Endothelial cell (in vitro differentiated cells): ENCODE data around the gene DENND1A. TPM values are rescaled to one million over a fixed set of nuclear protein-coding genes. Genes with fewer than 3 reads are reported as not detected.

ENCODE experiments used
- DNase-seq: peaks from one replicate; pipeline ENCODE4 v3.0.0; 2021; ENCODE audit warnings: low spot score
- H3K27ac Mint-ChIP-seq: one replicate; pipeline ENCODE4 v1.8.0; 2021; ENCODE audit warnings: mixed read lengths, inconsistent platforms; ENCODE audit not compliant: unreplicated experiment
- H3K27me3 Mint-ChIP-seq: one replicate; pipeline ENCODE4 v1.8.0; 2021; ENCODE audit warnings: mild to moderate bottlenecking, moderate library complexity, mixed read lengths, inconsistent platforms; ENCODE audit not compliant: unreplicated experiment
- H3K36me3 Mint-ChIP-seq: one replicate; pipeline ENCODE4 v1.8.0; 2021; ENCODE audit warnings: mild to moderate bottlenecking, low read depth, mixed read lengths, inconsistent platforms; ENCODE audit not compliant: unreplicated experiment
- H3K4me1 Mint-ChIP-seq: one replicate; pipeline ENCODE4 v1.8.0; 2021; ENCODE audit warnings: mild to moderate bottlenecking, mixed read lengths, inconsistent platforms; ENCODE audit not compliant: unreplicated experiment
- H3K4me3 Mint-ChIP-seq: one replicate; pipeline ENCODE4 v1.8.0; 2021; ENCODE audit warnings: mild to moderate bottlenecking, mixed read lengths, inconsistent platforms; ENCODE audit not compliant: unreplicated experiment
- H3K9me3 Mint-ChIP-seq: one replicate; pipeline ENCODE4 v1.8.0; 2021; ENCODE audit warnings: mixed read lengths, inconsistent platforms; ENCODE audit not compliant: unreplicated experiment
- total RNA-seq: library from RNA; stranded (reverse); fragmentation: NEBNext Ultra II Directional; extraction: Animal tissue kit (Norgen Biotek cat#: 25700); gene quantifications from one replicate; pipeline ENCODE4 v1.2.1, GENCODE V29; 2021; ENCODE audit not compliant: unreplicated experiment
- TF ChIP-seq, protein P1 (sequence below): fragments of 200-600 bp; sonication (generic); IDR thresholded peaks from one replicate; pipeline ENCODE4 v1.5.0; 2021; ENCODE audit warnings: antibody characterized with exemption; ENCODE audit not compliant: unreplicated experiment

DENND1A gene
- total RNA-seq, 1 donor from 2014 or later: 14.1 TPM

DNA sequence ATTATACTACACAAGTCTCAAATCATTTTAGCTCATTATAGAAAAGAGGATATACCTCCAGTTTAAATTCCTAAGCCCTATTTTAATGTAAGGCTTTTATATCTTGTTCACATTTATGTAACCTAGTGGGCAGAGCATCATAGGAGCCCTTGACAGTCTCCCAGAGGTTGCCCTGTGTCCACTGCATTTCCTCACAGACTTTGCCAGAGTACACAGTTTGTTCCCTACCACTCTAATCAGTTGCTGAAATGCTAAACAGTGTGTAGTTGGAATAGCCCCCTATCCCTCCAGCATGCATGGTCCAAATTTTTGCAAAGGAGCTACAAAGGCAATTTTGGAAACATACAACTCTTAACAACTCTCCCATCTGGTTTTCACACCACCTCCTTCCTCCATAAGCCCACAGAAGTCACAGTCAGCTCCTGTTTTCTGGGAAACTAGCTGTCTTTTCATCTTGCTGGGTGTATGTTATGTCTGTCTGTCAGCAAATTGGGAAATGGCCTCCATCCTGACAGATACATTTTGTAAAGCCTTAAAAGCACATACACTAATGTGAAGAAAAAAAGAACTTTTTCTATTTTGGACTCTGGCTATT, 212.2 kb downstream of the DENND1A start:
- Mint-ChIP-seq H3K4me3 (no peak overlapping the region), H3K4me1 (no peaks in the 10 kb centered on the region), H3K9me3 (peaks cover 9% of the 10 kb centered on the region), H3K36me3 (peaks cover 21% of the 10 kb centered on the region), H3K27me3 (peaks cover 2% of the 10 kb centered on the region), H3K27ac (no peak overlapping the region)
- DNase-seq: no peak
- TF ChIP-seq, protein P1, sequence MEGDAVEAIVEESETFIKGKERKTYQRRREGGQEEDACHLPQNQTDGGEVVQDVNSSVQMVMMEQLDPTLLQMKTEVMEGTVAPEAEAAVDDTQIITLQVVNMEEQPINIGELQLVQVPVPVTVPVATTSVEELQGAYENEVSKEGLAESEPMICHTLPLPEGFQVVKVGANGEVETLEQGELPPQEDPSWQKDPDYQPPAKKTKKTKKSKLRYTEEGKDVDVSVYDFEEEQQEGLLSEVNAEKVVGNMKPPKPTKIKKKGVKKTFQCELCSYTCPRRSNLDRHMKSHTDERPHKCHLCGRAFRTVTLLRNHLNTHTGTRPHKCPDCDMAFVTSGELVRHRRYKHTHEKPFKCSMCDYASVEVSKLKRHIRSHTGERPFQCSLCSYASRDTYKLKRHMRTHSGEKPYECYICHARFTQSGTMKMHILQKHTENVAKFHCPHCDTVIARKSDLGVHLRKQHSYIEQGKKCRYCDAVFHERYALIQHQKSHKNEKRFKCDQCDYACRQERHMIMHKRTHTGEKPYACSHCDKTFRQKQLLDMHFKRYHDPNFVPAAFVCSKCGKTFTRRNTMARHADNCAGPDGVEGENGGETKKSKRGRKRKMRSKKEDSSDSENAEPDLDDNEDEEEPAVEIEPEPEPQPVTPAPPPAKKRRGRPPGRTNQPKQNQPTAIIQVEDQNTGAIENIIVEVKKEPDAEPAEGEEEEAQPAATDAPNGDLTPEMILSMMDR: no peak

DNA sequence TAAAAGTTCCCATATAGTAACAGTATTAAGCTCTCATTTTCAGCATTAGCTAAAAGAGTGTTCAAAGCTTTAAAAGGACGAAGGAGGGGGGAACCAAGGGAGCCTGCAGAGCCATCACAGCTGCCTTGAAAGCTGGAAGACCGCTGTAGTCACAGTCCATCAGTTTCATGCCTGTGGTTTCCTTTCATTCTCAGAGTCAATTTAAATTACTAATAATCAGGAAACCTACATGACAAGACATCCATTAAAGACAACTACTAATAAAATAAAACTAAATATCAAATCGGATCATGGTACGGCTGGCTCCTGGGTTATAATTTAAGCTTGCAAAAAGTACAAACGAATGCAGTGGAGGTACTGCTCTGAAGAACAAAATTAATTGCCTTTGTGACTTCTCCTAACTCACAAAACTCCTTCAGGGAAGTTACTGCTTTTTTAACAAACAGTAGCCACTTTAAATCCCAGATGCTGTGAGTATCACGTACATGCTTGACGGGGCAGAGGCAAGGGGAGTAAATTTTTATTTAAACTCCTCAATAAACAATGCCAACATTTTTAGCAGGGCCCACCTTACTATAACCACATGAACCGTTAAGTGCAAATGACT, 213.5 kb downstream of the DENND1A start:
- Mint-ChIP-seq H3K9me3 (no peaks in the 10 kb centered on the region), H3K4me3 (no peak overlapping the region), H3K4me1 (no peaks in the 10 kb centered on the region), H3K36me3 (peaks cover 10% of the 10 kb centered on the region), H3K27me3 (peaks cover 2% of the 10 kb centered on the region), H3K27ac (no peak overlapping the region)
- no peak for DNase-seq
- TF ChIP-seq, protein P1: no peak

DNA sequence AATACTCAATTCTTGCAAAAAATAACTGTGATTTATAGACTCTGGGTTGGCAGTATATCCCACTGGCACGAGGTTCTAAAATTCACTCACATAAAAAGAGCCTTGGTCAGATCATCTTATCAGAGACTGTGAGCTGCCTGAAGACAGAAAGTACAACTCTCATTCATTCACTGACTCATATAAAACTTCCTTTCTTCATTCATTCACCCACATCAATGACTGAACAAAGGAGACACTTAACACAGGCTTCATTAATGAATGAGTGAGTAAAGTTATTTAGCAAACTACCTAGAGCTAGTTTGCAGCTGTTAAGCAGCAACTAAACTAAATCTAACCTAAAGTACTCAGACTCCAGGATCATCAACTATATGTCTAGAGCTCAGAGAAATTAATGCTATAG, 214.7 kb downstream of the DENND1A start:
- Mint-ChIP-seq H3K36me3 (peaks cover 3% of the 10 kb centered on the region), H3K27me3 (no peaks in the 10 kb centered on the region), H3K27ac (no peak overlapping the region), H3K4me1 (no peaks in the 10 kb centered on the region), H3K4me3 (no peak overlapping the region), H3K9me3 (no peaks in the 10 kb centered on the region)
- TF ChIP-seq, protein P1: no peak
- DNase-seq: no peak

DNA sequence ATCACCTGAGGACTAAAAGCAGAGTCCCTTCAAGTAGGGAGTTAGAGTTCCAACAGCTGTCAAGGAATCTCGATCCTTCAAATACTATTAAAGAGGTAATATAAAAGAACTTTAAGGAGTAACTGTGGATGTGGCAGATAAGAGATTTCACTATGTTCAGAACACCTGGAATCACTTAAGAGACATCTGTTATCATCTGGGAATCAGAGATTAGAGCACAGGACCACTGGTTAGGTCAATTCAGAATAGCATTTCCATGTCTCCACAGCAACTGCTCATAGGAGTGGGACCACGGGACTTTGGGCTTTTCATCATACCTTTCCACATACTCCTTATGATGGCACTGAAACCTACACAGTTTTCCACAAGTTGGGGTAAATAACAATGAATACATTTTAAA, 216.6 kb downstream of the DENND1A start:
- Mint-ChIP-seq H3K36me3 (no peaks in the 10 kb centered on the region), H3K4me1 (no peaks in the 10 kb centered on the region), H3K4me3 (no peak overlapping the region), H3K9me3 (no peaks in the 10 kb centered on the region), H3K27ac (no peak overlapping the region), H3K27me3 (no peaks in the 10 kb centered on the region)
- TF ChIP-seq, protein P1: no peak
- no peak for DNase-seq

DNA sequence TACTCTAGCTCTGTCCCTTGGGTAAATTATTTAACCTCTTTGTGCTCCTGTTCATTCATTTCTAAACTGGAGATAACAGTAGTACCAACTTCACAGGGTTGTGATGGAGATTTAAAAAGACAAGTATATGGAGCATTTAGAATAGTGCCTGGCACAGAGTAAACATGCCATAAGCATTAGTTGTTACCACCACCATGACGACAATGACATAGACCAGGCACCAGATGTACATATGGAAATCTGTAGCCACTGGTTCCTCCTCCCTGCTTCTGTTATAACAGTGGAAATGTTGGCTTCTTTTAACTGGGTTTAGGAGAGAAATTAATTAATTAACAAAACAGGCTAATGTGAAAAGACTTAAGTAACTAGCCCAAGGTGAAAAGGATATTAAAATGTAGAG, 217.5 kb downstream of the DENND1A start:
- H3K36me3 Mint-ChIP-seq: no peaks in the 10 kb centered on the region
- no peak overlapping the region for H3K4me3 Mint-ChIP-seq
- no peak overlapping the region for H3K27ac Mint-ChIP-seq
- DNase-seq: no peak
- H3K9me3 Mint-ChIP-seq: no peaks in the 10 kb centered on the region
- H3K27me3 Mint-ChIP-seq: no peaks in the 10 kb centered on the region
- TF ChIP-seq, protein P1: no peak
- peaks cover 5% of the 10 kb centered on the region for H3K4me1 Mint-ChIP-seq
